NCI-H2081 (cell line): Measurements from ENCODE around the gene DDX23.

Experiments
- DNase-seq, 2 experiments: peaks; one replicate each; lab custom pipeline; 2025; lab: John Stamatoyannopoulos, UW

DDX23 gene

GRCh38 chr12:48823281-48823680 is 28.7 kb downstream of the DDX23 start:
- no peak for DNase-seq

GRCh38 chr12:48822711-48823110 is 29.3 kb downstream of the DDX23 start:
- no peak for DNase-seq

- no peak for DNase-seq
Observed at GRCh38 chr12:48822139-48822538, 29.8 kb downstream of the DDX23 start.

GRCh38 chr12:48819986-48820725 is 31.8 kb downstream of the DDX23 start:
- no peak for DNase-seq

- DNase-seq, result no peak
Observed at GRCh38 chr12:48818831-48819590, 33.0 kb downstream of the DDX23 start.

- peak; percentile 70 to 73 for DNase-seq
Observed at GRCh38 chr12:48817873-48818830, 33.8 kb downstream of the DDX23 start, which contains the start of gene CACNB3. CACNB3 (plus strand) TSS chr12:48818496; CDS start chr12:48818930, 434 bp downstream.

- no peak for DNase-seq
Observed at GRCh38 chr12:48816143-48816854, 35.7 kb downstream of the DDX23 start.

GRCh38 chr12:48815126-48816110 is 36.5 kb downstream of the DDX23 start:
- peak; percentile 82 to 87 for DNase-seq

- DNase-seq, result peak; percentile 45 to 60
Observed at GRCh38 chr12:48814262-48815125, 37.5 kb downstream of the DDX23 start.

GRCh38 chr12:48813465-48814261 is 38.3 kb downstream of the DDX23 start:
- no peak for DNase-seq

GRCh38 chr12:48812389-48812788 is 39.6 kb downstream of the DDX23 start:
- no peak for DNase-seq

- DNase-seq, result no peak
Observed at GRCh38 chr12:48811437-48812090, 40.4 kb downstream of the DDX23 start.

- no peak for DNase-seq
Observed at GRCh38 chr12:48810903-48811431, 41.0 kb downstream of the DDX23 start.

GRCh38 chr12:48807981-48808380 is 44.0 kb downstream of the DDX23 start:
- DNase-seq, result no peak

- no peak for DNase-seq
Observed at GRCh38 chr12:48803675-48804074, 48.3 kb downstream of the DDX23 start.

GRCh38 chr12:48800971-48801370 is 51.0 kb downstream of the DDX23 start:
- no peak for DNase-seq

- DNase-seq, result no peak
Observed at GRCh38 chr12:48800457-48800856, 51.5 kb downstream of the DDX23 start.

- no peak for DNase-seq
Observed at GRCh38 chr12:48796976-48797375, 55.0 kb downstream of the DDX23 start.
